Stimulated activated CD4-positive, alpha-beta T cell treated with anti-CD3 and anti-CD28 coated beads, TNF-alpha, amount 100 ng/mL, for 1 hour (primary cell): ENCODE data around the gene KRTAP4-3.
"Not testable (repeated sequence)": the region's sequence is repeated elsewhere in the genome, so short reads cannot be mapped to it uniquely, and the experiment has no call there.

Experiments
- DNase-seq, 3 donors: peaks; one replicate each; pipeline ENCODE4 v3.0.0-alpha.2; 2020; ENCODE audit warnings: low read depth in 3 of 3, low spot score in 1 of 3

KRTAP4-3 gene

GRCh38 chr17:41168121-41168520 is at the start of gene KRTAP4-3:
TSS of gene KRTAP4-3 (minus strand) at chr17:41168221. CDS start at chr17:41168172, 49 bp downstream.
- DNase-seq, result no peak

- DNase-seq, result no peak
These were observed 47.7 kb upstream of the KRTAP4-3 start for GRCh38 chr17:41215681-41216080.

- DNase-seq, result no peak
These were observed 44.6 kb upstream of the KRTAP4-3 start for GRCh38 chr17:41212524-41213169.

GRCh38 chr17:41211845-41212466 is 43.9 kb upstream of the KRTAP4-3 start:
- DNase-seq, result no peak

- DNase-seq, result no peak
These were observed 31.5 kb upstream of the KRTAP4-3 start for GRCh38 chr17:41199421-41200078.

GRCh38 chr17:41196068-41196467 is 28.0 kb upstream of the KRTAP4-3 start:
- no peak for DNase-seq

- no peak for DNase-seq
These were observed 22.3 kb upstream of the KRTAP4-3 start for GRCh38 chr17:41190328-41190727.

- DNase-seq, result not testable (repeated sequence)
These were observed 21.9 kb upstream of the KRTAP4-3 start, which contains the start of gene KRTAP9-1 for GRCh38 chr17:41189837-41190318. TSS of gene KRTAP9-1 (plus strand) at chr17:41189887. CDS start at chr17:41189887, 0 bp downstream.

- DNase-seq, result no peak
These were observed 18.9 kb upstream of the KRTAP4-3 start for GRCh38 chr17:41186872-41187271.

- no peak for DNase-seq
These were observed 17.0 kb upstream of the KRTAP4-3 start for GRCh38 chr17:41185001-41185400.

GRCh38 chr17:41184480-41184961 is 16.5 kb upstream of the KRTAP4-3 start, which contains the start of gene KRTAP4-1:
TSS of gene KRTAP4-1 (minus strand) at chr17:41184911. CDS start at chr17:41184854, 57 bp downstream.
- no peak for DNase-seq

GRCh38 chr17:41178843-41179616 is 11.0 kb upstream of the KRTAP4-3 start:
- DNase-seq, result no peak

- no peak for DNase-seq
These were observed 10.3 kb upstream of the KRTAP4-3 start for GRCh38 chr17:41178341-41178740.

- no peak for DNase-seq
These were observed 9.8 kb upstream of the KRTAP4-3 start, which contains the start of gene KRTAP4-2 for GRCh38 chr17:41177727-41178271. TSS of gene KRTAP4-2 (minus strand) at chr17:41178221. CDS start at chr17:41178164, 57 bp downstream.

GRCh38 chr17:41176744-41177387 is 8.8 kb upstream of the KRTAP4-3 start:
- no peak for DNase-seq

- DNase-seq, result no peak
These were observed 3.9 kb upstream of the KRTAP4-3 start for GRCh38 chr17:41171886-41172285.

- no peak for DNase-seq
These were observed 460 bp downstream of the KRTAP4-3 start for GRCh38 chr17:41167561-41167960.

- no peak for DNase-seq
These were observed 4.2 kb downstream of the KRTAP4-3 start for GRCh38 chr17:41163828-41164227.

GRCh38 chr17:41160648-41161047 is 7.4 kb downstream of the KRTAP4-3 start, which contains the start of gene KRTAP4-4:
TSS of gene KRTAP4-4 (minus strand) at chr17:41160748. CDS start at chr17:41160691, 57 bp downstream.
- DNase-seq, result no peak

GRCh38 chr17:41160190-41160589 is 7.8 kb downstream of the KRTAP4-3 start:
- not testable (repeated sequence) for DNase-seq
